GM19025 (cell line): ENCODE measurements around the gene PAX6.
"Not testable (repeated sequence)": the region's sequence is repeated elsewhere in the genome, so short reads cannot be mapped to it uniquely, and the experiment has no call there.

ENCODE experiments used
- ATAC-seq: cut with Tn5 transposase; IDR thresholded peaks from one replicate; pipeline ENCODE4 v1.9.1; 2021; ENCODE audit warnings: mild to moderate bottlenecking, low read depth, moderate library complexity; ENCODE audit not compliant: unreplicated experiment

The PAX6 gene

DNA sequence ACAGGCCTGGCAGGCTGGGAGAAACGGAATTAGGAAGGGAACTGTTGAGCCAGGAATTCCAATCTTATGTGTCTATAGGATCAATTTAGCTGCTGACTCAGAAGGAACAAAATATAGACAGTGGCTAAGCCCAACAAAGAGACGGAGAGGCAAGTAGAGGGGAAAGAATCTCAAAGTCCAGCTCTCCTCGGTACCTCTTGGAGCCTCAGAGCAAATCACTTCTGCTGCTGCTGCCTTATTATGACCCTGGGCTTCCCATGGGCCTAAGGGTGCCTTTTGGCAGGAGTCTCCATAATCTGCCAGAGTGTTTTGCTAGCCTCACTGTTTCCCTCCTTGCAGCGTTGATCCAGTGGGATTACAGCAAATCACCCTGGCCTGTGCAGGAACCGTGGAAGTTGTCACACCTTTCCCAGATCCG, 31.7 kb downstream of the PAX6 start:
- ATAC-seq = no peak

DNA sequence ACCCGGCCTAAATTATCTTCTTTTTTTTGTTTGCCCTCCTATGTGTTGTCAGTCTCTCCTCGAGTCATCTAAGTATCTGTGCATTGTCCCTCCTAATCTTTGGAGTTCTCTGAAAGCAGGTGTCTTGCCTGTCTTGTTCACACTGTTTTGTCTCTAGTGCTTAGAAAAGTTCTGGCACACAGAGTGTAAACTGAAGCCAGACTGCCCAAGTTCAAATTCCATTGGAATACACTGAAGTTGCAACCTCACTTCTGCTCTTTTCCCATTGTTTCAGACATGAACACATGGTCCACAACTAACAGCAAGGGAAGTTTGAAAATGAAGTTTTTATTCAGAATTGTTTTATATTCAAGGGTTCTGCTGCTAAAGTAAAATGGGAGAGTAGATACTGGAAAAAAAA, 38.7 kb downstream of the PAX6 start:
- ATAC-seq = no peak

GRCh38 chr11:31770011-31770700, 41.0 kb downstream of the PAX6 start:
- no peak for ATAC-seq

GRCh38 chr11:31768749-31769640, 42.1 kb downstream of the PAX6 start:
- ATAC-seq = no peak

- no peak for ATAC-seq
These were observed 43.4 kb downstream of the PAX6 start for GRCh38 chr11:31767685-31768084.

DNA sequence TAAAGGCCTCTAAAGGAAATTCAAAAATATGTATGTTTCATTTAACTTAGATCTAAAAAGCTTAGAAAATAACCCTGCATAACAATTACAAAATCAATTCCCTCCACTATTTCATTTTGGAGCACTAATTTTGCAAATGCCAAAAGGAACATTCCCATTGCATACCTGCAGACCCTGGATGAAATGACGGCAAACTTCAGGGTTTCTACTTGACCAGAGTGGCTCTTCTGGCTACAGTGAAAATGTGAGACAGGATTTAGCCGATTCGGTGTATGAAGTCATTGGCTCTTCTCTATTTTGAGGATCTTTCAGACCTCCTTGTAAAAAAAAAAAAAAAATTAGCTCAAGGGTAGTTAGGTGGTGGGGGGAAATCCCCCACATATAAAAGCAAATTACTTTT, 44.1 kb downstream of the PAX6 start:
- ATAC-seq = no peak

DNA sequence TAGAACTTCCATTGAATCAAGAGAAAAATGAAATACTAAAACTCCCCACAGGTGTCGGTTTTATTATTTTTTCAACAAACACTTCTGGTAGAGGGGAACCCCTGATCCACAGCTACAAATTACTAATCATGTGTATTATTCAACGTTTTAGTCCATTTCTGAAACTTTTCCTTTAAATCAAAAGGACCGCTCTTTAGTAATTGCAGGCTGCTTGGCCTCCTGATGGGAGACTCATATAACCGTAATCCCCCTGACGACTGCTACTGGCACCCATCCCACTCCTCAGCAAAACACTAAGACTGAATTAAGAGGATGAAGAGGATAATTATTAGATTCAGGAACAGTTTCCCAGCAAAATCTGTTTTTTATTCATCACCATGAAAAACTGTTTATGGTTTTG, 46.4 kb downstream of the PAX6 start:
- ATAC-seq = no peak

GRCh38 chr11:31764261-31764660, 46.9 kb downstream of the PAX6 start:
- ATAC-seq = no peak

GRCh38 chr11:31763296-31763695, 47.8 kb downstream of the PAX6 start:
- ATAC-seq = no peak

DNA sequence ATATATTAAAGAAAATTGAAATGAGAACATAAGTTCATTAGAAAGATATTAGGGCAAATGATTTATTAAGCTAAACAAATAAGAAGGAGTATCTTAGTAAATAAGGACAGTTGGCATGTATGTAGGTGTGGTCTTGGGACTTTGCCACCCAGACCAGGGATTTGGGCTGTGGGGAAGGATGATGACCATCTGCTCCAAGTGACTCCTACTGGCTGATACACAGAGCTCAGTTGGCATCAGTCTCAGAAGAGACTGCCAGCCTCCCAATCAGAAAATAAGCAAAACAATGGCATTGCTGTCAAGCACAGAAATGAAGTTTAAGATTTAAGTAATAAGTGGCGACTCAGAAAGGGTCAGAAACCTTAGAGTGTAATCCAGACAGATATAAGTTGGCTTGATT, 49.5 kb downstream of the PAX6 start:
- no peak for ATAC-seq

GRCh38 chr11:31757260-31757835, 53.8 kb downstream of the PAX6 start:
- no peak for ATAC-seq

DNA sequence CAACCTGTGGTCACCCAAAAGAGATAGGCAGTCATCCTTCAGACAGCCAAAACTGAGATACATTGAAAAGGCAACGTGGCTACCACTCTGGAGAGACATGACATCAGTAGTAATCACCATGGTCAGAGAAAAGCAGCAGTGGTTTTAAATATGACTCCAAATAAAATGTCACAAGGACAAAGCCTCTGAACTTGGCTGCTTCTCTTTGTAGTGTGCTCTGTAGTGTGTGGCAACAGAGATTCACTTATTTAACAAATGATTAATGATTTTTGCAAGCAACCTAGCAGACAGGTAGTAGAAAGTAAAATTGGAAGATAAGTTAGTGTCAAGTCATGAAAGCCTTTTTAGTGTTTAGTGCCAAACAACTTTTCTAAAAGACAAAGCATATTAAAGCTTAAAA, 63.5 kb downstream of the PAX6 start:
- no peak for ATAC-seq

DNA sequence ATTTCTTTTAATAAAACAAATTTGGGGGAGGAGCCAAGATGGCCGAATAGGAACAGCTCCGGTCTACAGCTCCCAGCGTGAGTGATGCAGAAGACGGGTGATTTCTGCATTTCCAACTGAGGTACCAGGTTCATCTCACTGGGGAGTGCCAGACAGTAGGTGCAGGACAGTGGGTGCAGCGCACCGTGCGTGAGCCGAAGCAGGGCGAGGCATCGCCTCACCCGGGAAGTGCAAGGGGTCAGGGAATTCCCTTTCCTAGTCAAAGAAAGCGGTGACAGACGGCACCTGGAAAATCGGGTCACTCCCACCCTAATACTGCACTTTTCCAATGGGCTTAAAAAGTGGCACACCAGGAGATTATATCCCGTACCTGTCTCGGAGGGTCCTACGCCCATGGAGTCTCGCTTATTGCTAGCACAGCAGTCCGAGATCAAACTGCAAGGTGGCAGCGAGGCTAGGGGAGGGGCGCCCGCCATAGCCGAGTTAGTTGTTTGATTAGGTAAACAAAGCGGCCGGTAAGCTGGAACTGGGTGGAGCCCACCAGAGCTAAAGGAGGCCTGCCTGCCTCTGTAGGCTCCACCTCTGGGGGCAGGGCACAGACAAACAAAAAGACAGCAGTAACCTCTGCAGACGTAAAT, 70.3 kb downstream of the PAX6 start:
- ATAC-seq = not testable (repeated sequence)

DNA sequence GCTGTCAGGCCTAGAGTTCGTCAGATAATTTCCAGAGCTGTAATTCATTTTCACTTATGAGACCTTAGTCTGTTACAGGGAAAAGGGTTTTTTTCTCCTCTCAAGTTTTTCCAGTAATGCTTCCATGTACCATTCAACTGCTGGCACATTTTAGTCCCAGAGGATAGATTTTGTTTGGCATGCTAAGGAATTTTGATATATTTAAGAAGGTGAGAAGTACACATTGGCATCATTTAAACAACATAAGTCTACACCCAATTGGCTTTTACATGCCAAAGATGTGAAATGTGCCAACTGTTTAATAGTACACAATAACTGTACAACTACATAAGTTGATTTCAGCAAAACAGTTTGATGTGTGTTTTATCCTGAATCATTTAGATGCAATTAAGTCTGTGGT, 71.0 kb downstream of the PAX6 start:
- ATAC-seq = no peak
